ENCODE data around the gene SMPD3.

Gene SMPD3

GRCh38 chr16:68379472-68380347, 68.6 kb downstream of the SMPD3 start:
- no peak for FAIRE-seq

GRCh38 chr16:68378436-68379415, 69.6 kb downstream of the SMPD3 start:
- FAIRE-seq, result no peak

- FAIRE-seq, result no peak
Observed at GRCh38 chr16:68377667-68378393, 70.5 kb downstream of the SMPD3 start.

GRCh38 chr16:68377221-68377620, 71.1 kb downstream of the SMPD3 start:
- FAIRE-seq, result no peak

GRCh38 chr16:68376590-68376989, 71.7 kb downstream of the SMPD3 start:
- no peak for FAIRE-seq

GRCh38 chr16:68375801-68376536, 72.3 kb downstream of the SMPD3 start:
- no peak for FAIRE-seq

- no peak for FAIRE-seq
Observed at GRCh38 chr16:68374961-68375660, 73.2 kb downstream of the SMPD3 start.

- FAIRE-seq, result no peak
Observed at GRCh38 chr16:68374246-68374805, 74.0 kb downstream of the SMPD3 start.

- FAIRE-seq, result no peak
Observed at GRCh38 chr16:68373528-68374245, 74.6 kb downstream of the SMPD3 start.

- FAIRE-seq, result no peak
Observed at GRCh38 chr16:68372806-68373205, 75.5 kb downstream of the SMPD3 start.

- FAIRE-seq, result no peak
Observed at GRCh38 chr16:68372381-68372720, 76.0 kb downstream of the SMPD3 start.

- FAIRE-seq, result no peak
Observed at GRCh38 chr16:68371706-68372380, 76.5 kb downstream of the SMPD3 start.

- no peak for FAIRE-seq
Observed at GRCh38 chr16:68371276-68371651, 77.0 kb downstream of the SMPD3 start.

GRCh38 chr16:68370581-68371275, 77.6 kb downstream of the SMPD3 start:
- no peak for FAIRE-seq

- no peak for FAIRE-seq
Observed at GRCh38 chr16:68369697-68370580, 78.4 kb downstream of the SMPD3 start.

- no peak for FAIRE-seq
Observed at GRCh38 chr16:68369168-68369567, 79.1 kb downstream of the SMPD3 start.

- FAIRE-seq, result no peak
Observed at GRCh38 chr16:68368301-68368888, 79.9 kb downstream of the SMPD3 start.

GRCh38 chr16:68367891-68368290, 80.4 kb downstream of the SMPD3 start:
- no peak for FAIRE-seq
